H9 (cell line): ENCODE results near the gene ACAD10. TPM values are rescaled to one million over a fixed set of nuclear protein-coding genes. Genes with fewer than 3 reads are reported as not detected.
"Not testable (repeated sequence)": the region's sequence is repeated elsewhere in the genome, so short reads cannot be mapped to it uniquely, and the experiment has no call there.

Experiments
- DNase-seq: peaks from one replicate; pipeline ENCODE4 v3.0.0-alpha.2; 2017
- H2AFZ ChIP-seq: one replicate; pipeline ENCODE4 v1.6.1; 2013; ENCODE audit warnings: mild to moderate bottlenecking, low read length, control low read depth, moderate library complexity
- H2AK5ac ChIP-seq: 2 replicates; pipeline ENCODE4 v1.6.1; 2013; ENCODE audit warnings: low read length, control low read depth, mixed read lengths; ENCODE audit not compliant: insufficient read length
- H2BK120ac ChIP-seq: one replicate; pipeline ENCODE4 v1.6.1; 2013; ENCODE audit warnings: low read depth, mild to moderate bottlenecking, low read length, control low read depth, inconsistent platforms; ENCODE audit not compliant: poor library complexity, severe bottlenecking
- H2BK12ac ChIP-seq: 2 replicates; pipeline ENCODE4 v1.6.1; 2013; ENCODE audit warnings: low read length, control low read depth, mixed read lengths, low read depth; ENCODE audit not compliant: insufficient read length
- H2BK15ac ChIP-seq: 2 replicates; pipeline ENCODE4 v1.6.1; 2013; ENCODE audit warnings: low read depth, low read length, control low read depth
- H2BK20ac ChIP-seq: one replicate; pipeline ENCODE4 v1.6.1; 2013; ENCODE audit warnings: low read depth, mild to moderate bottlenecking, low read length, control low read depth, inconsistent platforms; ENCODE audit not compliant: poor library complexity, severe bottlenecking
- H2BK5ac ChIP-seq: 2 replicates; pipeline ENCODE4 v1.6.1; 2013; ENCODE audit warnings: low read length, control low read depth, mixed read lengths; ENCODE audit not compliant: insufficient read length
- H3K14ac ChIP-seq: 2 replicates; pipeline ENCODE4 v1.6.1; 2013; ENCODE audit warnings: low read length, control low read depth; ENCODE audit not compliant: insufficient read depth
- H3K18ac ChIP-seq: 2 replicates; pipeline ENCODE4 v1.6.1; 2013; ENCODE audit warnings: low read depth, mild to moderate bottlenecking, mixed read lengths, low read length, control low read depth; ENCODE audit not compliant: insufficient read length
- H3K23ac ChIP-seq: 2 replicates; pipeline ENCODE4 v1.6.1; 2013; ENCODE audit warnings: low read length, control low read depth, mixed read lengths, low read depth; ENCODE audit not compliant: insufficient read length
- H3K23me2 ChIP-seq: 2 replicates; pipeline ENCODE4 v1.6.1; 2013; ENCODE audit warnings: low read depth, mild to moderate bottlenecking, mixed read lengths, low read length, control low read depth; ENCODE audit not compliant: insufficient read length, poor library complexity, severe bottlenecking
- H3K27ac ChIP-seq: 2 replicates; pipeline ENCODE4 v1.5.1; 2013; ENCODE audit warnings: low read length, control low read depth, mixed read lengths, low read depth; ENCODE audit not compliant: insufficient read length
- H3K27me3 ChIP-seq: 2 replicates; pipeline ENCODE4 v1.6.1; 2013; ENCODE audit warnings: low read length, control low read depth, inconsistent platforms; ENCODE audit not compliant: insufficient read depth
- H3K4ac ChIP-seq: 2 replicates; pipeline ENCODE4 v1.6.1; 2013; ENCODE audit warnings: low read depth, mild to moderate bottlenecking, control low read depth, inconsistent platforms, low read length, moderate library complexity
- H3K4me1 ChIP-seq: 2 replicates; pipeline ENCODE4 v1.6.1; 2013; ENCODE audit warnings: low read length, control low read depth, inconsistent platforms; ENCODE audit not compliant: insufficient read depth
- H3K4me2 ChIP-seq: 2 replicates; pipeline ENCODE4 v1.6.1; 2013; ENCODE audit warnings: low read length, control low read depth, mixed read lengths; ENCODE audit not compliant: insufficient read length, insufficient read depth
- H3K56ac ChIP-seq: 2 replicates; pipeline ENCODE4 v1.6.1; 2013; ENCODE audit warnings: low read depth, mild to moderate bottlenecking, mixed read lengths, low read length, control low read depth; ENCODE audit not compliant: insufficient read length
- H3K79me1 ChIP-seq: 2 replicates; pipeline ENCODE4 v1.6.1; 2013; ENCODE audit warnings: low read depth, mild to moderate bottlenecking, moderate library complexity, low read length, control low read depth, inconsistent platforms; ENCODE audit not compliant: insufficient read depth, poor library complexity, severe bottlenecking
- H3K79me2 ChIP-seq: 2 replicates; pipeline ENCODE4 v1.6.1; 2013; ENCODE audit warnings: low read length, control low read depth, inconsistent platforms; ENCODE audit not compliant: insufficient read depth
- H3K9ac ChIP-seq: 2 replicates; pipeline ENCODE4 v1.6.1; 2013; ENCODE audit warnings: low read length, control low read depth, mixed read lengths; ENCODE audit not compliant: insufficient read length; ENCODE audit errors: extremely low read depth
- H3K9me3 ChIP-seq: one replicate; pipeline ENCODE4 v1.6.1; 2013; ENCODE audit warnings: low read depth, low read length, inconsistent platforms; ENCODE audit not compliant: control insufficient read depth
- H3T11ph ChIP-seq: one replicate; pipeline ENCODE4 v1.6.1; 2013; ENCODE audit warnings: mild to moderate bottlenecking, low read length, control low read depth, inconsistent platforms
- H4K20me1 ChIP-seq: one replicate; pipeline ENCODE4 v1.6.1; 2013; ENCODE audit not compliant: control insufficient read depth, insufficient read length, insufficient read depth
- H4K5ac ChIP-seq: 2 replicates; pipeline ENCODE4 v1.6.1; 2013; ENCODE audit warnings: low read depth, mild to moderate bottlenecking, mixed read lengths, low read length, control low read depth; ENCODE audit not compliant: insufficient read length
- H4K8ac ChIP-seq: replicated peaks from 2 replicates; pipeline ENCODE4 v1.6.1; 2013; ENCODE audit warnings: low read length, control low read depth, mixed read lengths, low read depth; ENCODE audit not compliant: insufficient read length
- H4K91ac ChIP-seq: 2 replicates; pipeline ENCODE4 v1.6.1; 2013; ENCODE audit warnings: low read depth, mild to moderate bottlenecking, moderate library complexity, mixed read lengths, low read length, control low read depth; ENCODE audit not compliant: insufficient read length
- H3K27ac Mint-ChIP-seq, 3 experiments: 2 replicates in 2 of 3; 3 replicates in 1 of 3; pipeline ENCODE4 v1.8.0; 2020 to 2021; ENCODE audit warnings: mixed read lengths in 3 of 3, mild to moderate bottlenecking in 1 of 3, moderate library complexity in 1 of 3
- H3K27me3 Mint-ChIP-seq: 2 replicates; pipeline ENCODE4 v1.8.0; 2021; ENCODE audit warnings: low read depth, mild to moderate bottlenecking, moderate library complexity, mixed read lengths
- H3K36me3 Mint-ChIP-seq, 3 experiments: 2 replicates in 2 of 3; 3 replicates in 1 of 3; pipeline ENCODE4 v1.8.0; 2020 to 2021; ENCODE audit warnings: low read depth in 3 of 3, mixed read lengths in 3 of 3; ENCODE audit not compliant: insufficient read depth in 1 of 3
- H3K4me1 Mint-ChIP-seq, 2 experiments: 2 replicates each; pipeline ENCODE4 v1.8.0; 2020; ENCODE audit warnings: mixed read lengths in 2 of 2
- H3K4me3 Mint-ChIP-seq, 2 experiments: 2 replicates in 1 of 2; 3 replicates in 1 of 2; pipeline ENCODE4 v1.8.0; 2020 to 2021; ENCODE audit warnings: mild to moderate bottlenecking in 2 of 2, mixed read lengths in 2 of 2, moderate library complexity in 1 of 2
- H3K9me3 Mint-ChIP-seq, 2 experiments: 2 replicates in 1 of 2; 3 replicates in 1 of 2; pipeline ENCODE4 v1.8.0; 2020; ENCODE audit warnings: mild to moderate bottlenecking in 2 of 2, mixed read lengths in 2 of 2, moderate library complexity in 1 of 2
- CTCF ChIP-seq: fragments of 200-600 bp; sonication (generic); conservative IDR thresholded peaks from 3 replicates; pipeline ENCODE4 v1.8.0; 2021; ENCODE audit warnings: antibody characterized with exemption, mild to moderate bottlenecking
- WGBS: extraction: QIAGEN DNeasy Blood & Tissue Kit; methylation state at CpG from one replicate; pipeline ENCODE4 v1.1.7; 2013; ENCODE audit warnings: missing lambda C conversion rate, low lambda C conversion rate, mixed read lengths; ENCODE audit not compliant: insufficient read length; ENCODE audit errors: extremely low coverage; 5-methylcytosine and 5-hydroxymethylcytosine counted together
- total RNA-seq: library from RNA; stranded (reverse); gene quantifications from 2 replicates; pipeline ENCODE4 v1.2.1, GENCODE V29; 2021

Gene ACAD10
- total RNA-seq, 1 experiment from 2014 or later: 25.7 TPM

DNA sequence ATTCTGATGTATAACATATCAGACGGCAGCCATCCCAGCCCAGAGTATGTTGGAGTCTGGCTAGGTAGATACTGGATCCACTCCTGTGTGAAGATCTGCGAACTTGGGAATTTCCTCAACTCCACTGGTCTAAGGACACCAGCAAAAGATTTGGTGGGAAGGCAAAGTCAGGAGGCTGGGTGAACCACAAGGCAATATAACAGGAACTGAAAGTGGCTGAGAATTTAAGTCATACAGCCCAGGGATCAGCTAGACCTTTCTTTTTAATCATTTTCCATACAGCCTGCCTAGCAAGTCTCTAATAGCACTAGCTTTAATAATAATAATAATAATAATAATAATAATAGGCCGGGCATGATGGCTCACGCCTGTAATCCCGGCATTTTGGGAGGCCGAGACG, 34.9 kb upstream of the ACAD10 start:
- Histone ChIP-seq H3K27ac (no peak overlapping the region), H3K9ac (no peak overlapping the region), H3K4me2 (no peak overlapping the region), H4K5ac (no peak overlapping the region), H3K79me1 (no peaks in the 10 kb centered on the region), H4K20me1 (no peaks in the 10 kb centered on the region), H3K4ac (no peak overlapping the region), H3K79me2 (no peaks in the 10 kb centered on the region), H3K27me3 (no peaks in the 10 kb centered on the region), H3K56ac (no peak overlapping the region), H3K23ac (no peak overlapping the region), H4K91ac (no peak overlapping the region), H3T11ph (no peak overlapping the region), H2BK20ac (no peak overlapping the region), H3K9me3 (no peaks in the 10 kb centered on the region), H2BK120ac (no peak overlapping the region), H2AK5ac (no peak overlapping the region), H3K4me1 (no peaks in the 10 kb centered on the region), H4K8ac (no peak overlapping the region), H2BK12ac (no peak overlapping the region), H3K23me2 (no peaks in the 10 kb centered on the region), H2BK5ac (no peak overlapping the region), H3K18ac (no peak overlapping the region), H2BK15ac (no peak overlapping the region), H2AFZ (no peak overlapping the region), H3K14ac (no peak overlapping the region)
- no CpG with 5 or more reads among the region's 7 CpGs for WGBS
- Mint-ChIP-seq H3K36me3 (peaks cover 21 to 72% (median 44%) of the 10 kb centered on the region in 3 experiments; a peak in 6 of 7 replicates), H3K9me3 (no peaks in the 10 kb centered on the region), H3K4me1 (no peaks in the 10 kb centered on the region), H3K27ac (no peak overlapping the region), H3K4me3 (no peak overlapping the region), H3K27me3 (no peaks in the 10 kb centered on the region)
- DNase-seq: no peak
- TF ChIP-seq CTCF: no peak

DNA sequence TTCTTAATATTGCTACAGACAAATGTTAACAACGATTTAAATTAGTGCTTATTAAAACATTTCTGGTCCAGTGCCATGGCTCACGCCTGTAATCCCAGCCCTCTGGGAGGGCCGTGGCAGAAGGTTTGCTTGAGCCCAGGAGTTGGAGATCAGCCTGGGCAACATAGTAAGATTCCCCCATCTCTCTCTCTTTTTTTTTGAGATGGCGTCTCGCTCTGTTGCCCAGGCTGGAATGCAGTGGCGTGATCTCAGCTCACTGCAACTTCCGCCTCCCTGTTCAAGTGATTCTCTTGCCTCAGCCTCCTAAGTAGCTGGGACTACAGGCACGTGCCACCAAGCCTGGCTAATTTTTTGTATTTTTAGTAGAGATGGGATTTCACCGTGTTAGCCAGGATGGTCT, 33.3 kb upstream of the ACAD10 start:
- H3K23me2 ChIP-seq, H3K9me3 ChIP-seq, H3K27ac ChIP-seq, H4K5ac ChIP-seq, H3K4me2 ChIP-seq, H2BK12ac ChIP-seq, H3K27me3 Mint-ChIP-seq, H3K4me1 ChIP-seq, H2AFZ ChIP-seq, H4K20me1 ChIP-seq, H3K9ac ChIP-seq, H3K23ac ChIP-seq, H3K9me3 Mint-ChIP-seq, H4K91ac ChIP-seq, H3K4ac ChIP-seq, DNase-seq, H3K79me2 ChIP-seq, H2BK120ac ChIP-seq, H4K8ac ChIP-seq, H3T11ph ChIP-seq, H2BK20ac ChIP-seq, H2AK5ac ChIP-seq, H3K4me3 Mint-ChIP-seq, H3K27ac Mint-ChIP-seq, H2BK5ac ChIP-seq, H3K18ac ChIP-seq, H2BK15ac ChIP-seq, H3K79me1 ChIP-seq, H3K27me3 ChIP-seq, H3K56ac ChIP-seq, H3K4me1 Mint-ChIP-seq, H3K14ac ChIP-seq: not testable (repeated sequence)
- peaks cover 17 to 65% (median 37%) of the 10 kb centered on the region in 3 experiments; a peak in 6 of 7 replicates for H3K36me3 Mint-ChIP-seq
- WGBS: no CpG with 5 or more reads among the region's 9 CpGs
